HG03442 (cell line): Measurements from ENCODE around the gene PGA3.
"Not testable (repeated sequence)": the region's sequence is repeated elsewhere in the genome, so short reads cannot be mapped to it uniquely, and the experiment has no call there.

Experiments used
- ATAC-seq: cut with Tn5 transposase; IDR thresholded peaks from one replicate; pipeline ENCODE4 v1.9.1; 2021; ENCODE audit warnings: mild to moderate bottlenecking, moderate library complexity; ENCODE audit not compliant: unreplicated experiment

PGA3 gene

DNA sequence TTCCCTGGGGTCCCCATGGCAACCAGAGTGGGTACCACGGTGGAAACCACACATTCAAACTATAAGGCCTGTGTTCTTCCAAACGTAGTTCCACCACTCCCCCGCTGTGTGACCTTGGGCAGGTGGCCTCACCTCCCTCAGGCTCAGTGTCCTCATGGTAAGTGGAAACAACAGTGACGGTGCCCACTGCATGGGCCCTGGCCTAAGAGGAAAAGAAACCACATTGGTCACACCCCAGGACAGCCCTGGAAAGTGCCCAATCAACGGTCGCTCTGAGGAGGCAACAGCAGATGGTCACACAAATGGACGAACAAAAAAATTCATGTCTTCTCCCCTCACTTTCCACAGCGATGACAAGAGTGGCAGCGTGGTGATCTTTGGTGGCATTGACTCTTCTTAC is 44.8 kb downstream of the PGA3 start:
- not testable (repeated sequence) for ATAC-seq

DNA sequence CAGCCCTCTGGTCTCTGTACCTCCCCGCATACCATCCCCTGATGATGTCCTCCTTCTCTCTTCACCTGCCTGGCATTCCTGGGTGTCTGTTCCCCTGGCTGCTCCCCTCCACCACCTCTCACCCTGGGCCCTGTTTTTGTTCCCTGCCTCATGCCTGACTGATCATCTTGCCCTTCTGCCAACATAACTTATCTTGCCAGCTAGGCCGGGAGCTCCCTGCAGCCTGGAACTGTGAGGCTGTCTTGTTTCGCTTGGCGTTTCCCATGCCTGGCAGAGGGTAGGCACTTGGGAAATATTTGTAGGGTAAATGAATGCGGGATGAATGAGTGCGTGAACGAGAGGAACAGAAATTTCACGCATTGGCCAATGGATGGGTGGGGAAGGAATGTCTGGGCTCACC is 45.9 kb downstream of the PGA3 start:
- not testable (repeated sequence) for ATAC-seq

DNA sequence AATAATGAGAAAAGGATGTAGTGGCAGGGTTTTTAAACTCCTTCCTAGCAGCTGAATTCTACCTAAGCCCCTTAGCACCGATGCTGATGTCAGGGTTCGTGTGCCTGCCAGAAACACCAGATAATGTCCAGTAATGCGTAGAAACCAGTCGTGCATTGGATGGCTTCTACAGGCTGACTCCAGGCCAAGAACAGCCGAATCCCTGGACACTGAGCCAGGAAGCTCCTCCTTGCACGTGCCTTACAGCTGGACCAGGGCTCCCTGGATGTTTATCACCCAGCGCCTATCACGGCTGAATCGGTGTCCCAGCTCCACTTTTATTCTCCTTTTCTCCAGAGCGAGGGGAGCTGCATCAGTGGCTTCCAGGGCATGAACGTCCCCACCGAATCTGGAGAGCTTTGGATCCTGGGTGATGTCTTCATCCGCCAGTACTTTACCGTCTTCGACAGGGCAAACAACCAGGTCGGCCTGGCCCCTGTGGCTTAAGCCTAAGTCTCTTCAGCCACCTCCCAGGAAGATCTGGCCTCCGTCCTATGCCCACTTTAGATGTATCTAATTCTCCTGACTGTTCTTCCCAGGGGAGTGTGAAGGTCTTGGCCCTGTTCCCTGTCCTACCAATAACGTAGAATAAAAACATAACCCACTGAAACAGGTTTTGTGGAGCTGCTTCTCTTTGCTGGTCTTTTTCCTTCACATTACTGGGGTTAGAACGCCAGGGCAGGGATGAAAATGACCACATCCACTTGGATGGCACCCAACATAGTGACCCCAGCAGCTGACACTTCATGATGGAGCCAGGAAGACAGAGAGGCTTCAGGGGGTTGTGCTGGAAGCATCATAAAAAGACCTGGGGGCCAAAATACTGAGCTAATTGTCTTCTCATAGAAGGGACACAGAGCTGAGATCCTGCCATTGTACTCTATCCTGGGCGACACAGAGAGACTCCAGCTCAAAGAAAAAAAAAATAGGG is 47.8 kb downstream of the PGA3 start:
- not testable (repeated sequence) for ATAC-seq

DNA sequence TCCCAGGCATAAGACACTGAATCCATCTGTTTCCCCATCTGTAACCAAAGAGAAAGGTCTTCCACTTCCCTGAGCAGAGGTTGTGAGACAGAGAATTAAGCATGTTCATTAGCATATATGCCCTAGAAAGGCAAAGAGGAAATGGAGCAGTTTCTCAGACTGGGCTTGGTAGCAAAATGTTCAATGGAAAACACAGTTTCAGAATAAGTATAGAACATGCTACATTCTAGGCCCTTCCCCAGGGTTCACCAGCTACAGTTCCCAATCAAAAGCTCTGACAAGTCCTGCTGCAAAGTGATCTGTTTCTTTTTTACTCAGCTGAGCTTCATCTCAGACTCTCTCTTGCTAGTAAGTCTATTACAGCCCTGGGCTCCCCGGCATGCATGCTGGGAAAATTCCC is 49.0 kb downstream of the PGA3 start:
- not testable (repeated sequence) for ATAC-seq

DNA sequence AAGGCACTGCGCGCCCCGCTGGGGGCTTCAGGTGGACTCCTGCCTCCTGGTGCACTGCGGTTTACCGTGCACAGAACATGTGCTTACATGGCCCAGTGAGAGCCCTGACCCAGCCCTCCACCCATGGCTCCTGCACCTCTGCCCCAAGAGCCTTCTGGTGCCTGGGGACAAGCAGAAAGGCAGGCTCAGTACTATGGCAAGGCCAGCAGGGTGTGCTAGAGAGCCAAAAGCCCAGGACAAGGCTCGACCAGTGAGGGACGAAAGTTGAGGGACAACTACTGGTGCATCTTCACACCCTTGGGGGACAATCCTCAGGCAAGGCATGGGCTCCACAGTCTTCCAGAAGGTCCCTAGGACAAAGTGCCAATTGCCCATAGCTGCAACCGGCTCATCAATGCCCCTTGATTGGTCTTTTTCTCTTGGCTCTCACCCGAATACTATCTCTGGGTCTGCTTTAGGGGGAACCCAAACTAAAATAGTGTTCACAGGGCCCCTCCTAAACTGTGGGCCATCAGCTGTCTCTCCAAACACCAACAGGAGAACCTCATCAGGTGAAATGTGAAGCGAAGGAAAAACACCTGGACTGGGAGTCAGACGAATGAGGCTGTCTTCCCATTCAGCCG is 51.2 kb downstream of the PGA3 start:
- ATAC-seq = peak; percentile 64

DNA sequence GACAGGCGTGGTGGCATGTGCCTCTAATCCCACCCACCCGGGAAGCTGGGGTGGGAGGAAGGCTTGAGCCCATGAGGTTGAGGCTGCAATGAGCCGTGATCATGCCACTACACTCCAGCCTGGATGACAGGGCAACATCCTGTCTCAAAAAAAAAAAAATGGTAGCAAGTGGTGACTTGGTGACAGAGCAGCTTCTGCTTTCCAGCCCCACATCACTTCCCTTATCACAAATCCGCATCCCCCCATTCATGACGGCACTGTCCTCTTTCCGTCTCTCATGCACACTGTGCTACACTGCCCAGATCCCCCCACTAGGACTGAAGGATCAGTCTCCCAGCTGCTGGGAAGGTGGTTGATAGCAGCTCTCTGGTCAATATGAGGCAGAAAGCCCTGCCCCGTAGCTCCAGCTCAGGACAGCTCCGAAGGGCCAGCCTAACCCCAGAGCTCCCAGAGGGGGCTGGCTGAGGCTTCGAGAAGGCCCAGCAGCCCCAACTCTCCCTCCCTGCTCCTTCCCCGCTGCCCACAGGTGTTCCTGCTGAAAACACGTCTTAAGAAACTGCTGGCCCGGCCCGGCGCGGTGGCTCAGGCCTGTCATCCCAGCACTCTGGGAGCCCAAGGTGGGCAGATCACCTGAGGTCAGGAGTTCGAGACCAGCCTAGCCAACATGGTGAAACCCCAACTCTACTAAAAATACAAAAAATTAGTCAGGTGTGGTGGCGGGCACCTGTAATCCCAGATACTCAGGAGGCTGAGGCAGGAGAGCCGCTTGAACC is 53.6 kb downstream of the PGA3 start:
- no peak for ATAC-seq

DNA sequence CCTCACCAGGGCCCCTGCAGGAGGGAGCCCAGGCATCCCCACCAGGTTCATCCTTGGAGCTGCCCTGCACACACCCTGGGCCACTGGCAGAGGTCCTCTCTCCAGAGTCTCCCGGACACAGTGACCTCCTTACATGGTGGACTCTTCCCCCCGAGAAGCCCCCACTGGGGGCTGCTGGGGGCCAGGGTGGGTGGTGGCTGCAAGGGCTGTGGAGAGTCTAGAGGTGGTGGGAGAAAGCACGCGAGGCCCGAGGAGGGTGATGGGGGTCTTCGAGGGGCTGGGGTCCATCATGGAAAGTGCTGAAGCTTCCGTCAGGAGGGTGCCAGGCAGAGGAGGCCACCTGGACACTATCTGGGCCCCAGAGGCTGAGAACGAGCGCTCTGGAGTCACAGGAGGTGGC is 55.2 kb downstream of the PGA3 start:
- no peak for ATAC-seq

DNA sequence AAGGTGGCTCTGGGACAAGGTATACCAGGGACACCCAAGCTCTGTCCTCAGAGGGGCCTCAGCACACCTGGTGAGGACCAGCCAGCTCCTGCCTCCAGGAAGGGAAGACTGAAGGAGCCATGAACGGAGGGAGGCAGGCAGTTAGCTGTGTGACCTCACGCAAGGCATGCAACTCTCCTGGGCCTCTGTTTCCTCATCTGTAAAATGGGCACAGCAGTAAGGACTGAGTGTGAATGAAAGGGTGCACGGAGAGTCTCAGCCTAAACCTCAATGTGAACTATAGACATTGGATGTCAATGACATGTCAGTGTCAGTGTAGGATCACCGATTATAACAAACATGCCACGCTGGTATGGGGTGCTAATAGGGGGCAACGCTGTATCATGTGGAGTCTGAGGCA is 56.0 kb downstream of the PGA3 start:
- no peak for ATAC-seq
